ENCODE data around the gene IL22RA2. TPM values are rescaled to one million over a fixed set of nuclear protein-coding genes. Genes with fewer than 3 reads are reported as not detected.

IL22RA2 gene
- total and polyA plus RNA-seq, 2 of the 13 experiments (the other 11 are each of a cell fraction or from before 2014, with no cell fraction given): not detected

GRCh38 chr6:137160763-137161162, 12.7 kb downstream of the IL22RA2 start (continued):
- no peak for TF ChIP-seq PTBP1 (IDR thresholded peaks at IDR 0.05; ENCODE audit: low read depth, low read length, poor library complexity, severe bottlenecking)
- no peak for TF ChIP-seq MIER3 (CRISPR knock-in tag; IDR thresholded peaks at IDR 0.05; ENCODE audit: borderline replicate concordance)
- no peak for TF ChIP-seq HNRNPUL1 (IDR thresholded peaks at IDR 0.05; ENCODE audit: low read depth, low read length)
- no peak for TF ChIP-seq TBL1XR1 (IDR thresholded peaks at IDR 0.05; ENCODE audit: borderline replicate concordance, low read length, partially characterized antibody)
- TF ChIP-seq, protein P1, sequence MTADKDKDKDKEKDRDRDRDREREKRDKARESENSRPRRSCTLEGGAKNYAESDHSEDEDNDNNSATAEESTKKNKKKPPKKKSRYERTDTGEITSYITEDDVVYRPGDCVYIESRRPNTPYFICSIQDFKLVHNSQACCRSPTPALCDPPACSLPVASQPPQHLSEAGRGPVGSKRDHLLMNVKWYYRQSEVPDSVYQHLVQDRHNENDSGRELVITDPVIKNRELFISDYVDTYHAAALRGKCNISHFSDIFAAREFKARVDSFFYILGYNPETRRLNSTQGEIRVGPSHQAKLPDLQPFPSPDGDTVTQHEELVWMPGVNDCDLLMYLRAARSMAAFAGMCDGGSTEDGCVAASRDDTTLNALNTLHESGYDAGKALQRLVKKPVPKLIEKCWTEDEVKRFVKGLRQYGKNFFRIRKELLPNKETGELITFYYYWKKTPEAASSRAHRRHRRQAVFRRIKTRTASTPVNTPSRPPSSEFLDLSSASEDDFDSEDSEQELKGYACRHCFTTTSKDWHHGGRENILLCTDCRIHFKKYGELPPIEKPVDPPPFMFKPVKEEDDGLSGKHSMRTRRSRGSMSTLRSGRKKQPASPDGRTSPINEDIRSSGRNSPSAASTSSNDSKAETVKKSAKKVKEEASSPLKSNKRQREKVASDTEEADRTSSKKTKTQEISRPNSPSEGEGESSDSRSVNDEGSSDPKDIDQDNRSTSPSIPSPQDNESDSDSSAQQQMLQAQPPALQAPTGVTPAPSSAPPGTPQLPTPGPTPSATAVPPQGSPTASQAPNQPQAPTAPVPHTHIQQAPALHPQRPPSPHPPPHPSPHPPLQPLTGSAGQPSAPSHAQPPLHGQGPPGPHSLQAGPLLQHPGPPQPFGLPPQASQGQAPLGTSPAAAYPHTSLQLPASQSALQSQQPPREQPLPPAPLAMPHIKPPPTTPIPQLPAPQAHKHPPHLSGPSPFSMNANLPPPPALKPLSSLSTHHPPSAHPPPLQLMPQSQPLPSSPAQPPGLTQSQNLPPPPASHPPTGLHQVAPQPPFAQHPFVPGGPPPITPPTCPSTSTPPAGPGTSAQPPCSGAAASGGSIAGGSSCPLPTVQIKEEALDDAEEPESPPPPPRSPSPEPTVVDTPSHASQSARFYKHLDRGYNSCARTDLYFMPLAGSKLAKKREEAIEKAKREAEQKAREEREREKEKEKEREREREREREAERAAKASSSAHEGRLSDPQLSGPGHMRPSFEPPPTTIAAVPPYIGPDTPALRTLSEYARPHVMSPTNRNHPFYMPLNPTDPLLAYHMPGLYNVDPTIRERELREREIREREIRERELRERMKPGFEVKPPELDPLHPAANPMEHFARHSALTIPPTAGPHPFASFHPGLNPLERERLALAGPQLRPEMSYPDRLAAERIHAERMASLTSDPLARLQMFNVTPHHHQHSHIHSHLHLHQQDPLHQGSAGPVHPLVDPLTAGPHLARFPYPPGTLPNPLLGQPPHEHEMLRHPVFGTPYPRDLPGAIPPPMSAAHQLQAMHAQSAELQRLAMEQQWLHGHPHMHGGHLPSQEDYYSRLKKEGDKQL (CRISPR knock-in tag; IDR thresholded peaks at IDR 0.05; ENCODE audit: low read depth): no peak
- no peak for TF ChIP-seq EP300 (IDR thresholded peaks at IDR 0.05; ENCODE audit: low read depth in 2 of 2, low read length in 2 of 2)
- TF ChIP-seq EP300 (CRISPR knock-in tag; IDR thresholded peaks at IDR 0.05; ENCODE audit: borderline replicate concordance): no peak
- TF ChIP-seq, protein P2, sequence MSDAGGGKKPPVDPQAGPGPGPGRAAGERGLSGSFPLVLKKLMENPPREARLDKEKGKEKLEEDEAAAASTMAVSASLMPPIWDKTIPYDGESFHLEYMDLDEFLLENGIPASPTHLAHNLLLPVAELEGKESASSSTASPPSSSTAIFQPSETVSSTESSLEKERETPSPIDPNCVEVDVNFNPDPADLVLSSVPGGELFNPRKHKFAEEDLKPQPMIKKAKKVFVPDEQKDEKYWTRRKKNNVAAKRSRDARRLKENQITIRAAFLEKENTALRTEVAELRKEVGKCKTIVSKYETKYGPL (CRISPR knock-in tag; IDR thresholded peaks at IDR 0.05): no peak
- no peak for TF ChIP-seq ZNF556 (CRISPR knock-in tag; IDR thresholded peaks at IDR 0.05; ENCODE audit: borderline replicate concordance)
- no peak for TF ChIP-seq KLF16 (CRISPR knock-in tag; IDR thresholded peaks at IDR 0.05)
- no peak for TF ChIP-seq ZNF766 (CRISPR knock-in tag; IDR thresholded peaks at IDR 0.05; ENCODE audit: borderline replicate concordance)
- no peak for TF ChIP-seq ZNF484 (CRISPR knock-in tag; IDR thresholded peaks at IDR 0.05; ENCODE audit: borderline replicate concordance, low read depth)
- no peak for TF ChIP-seq FOXK1 (CRISPR knock-in tag; IDR thresholded peaks at IDR 0.05; ENCODE audit: borderline replicate concordance, low read depth)
- TF ChIP-seq ZNF780A (CRISPR knock-in tag; IDR thresholded peaks at IDR 0.05): no peak

Data from HepG2 (cell line).